Loucy (cell line): Measurements from ENCODE around the gene SINHCAF.

ENCODE experiments used
- H2AFZ ChIP-seq: fragments of 200-600 bp; sonication (generic); 2 replicates; pipeline ENCODE4 v1.6.0; 2016; ENCODE audit warnings: antibody characterized with exemption, mild to moderate bottlenecking, low read length, moderate library complexity
- H3F3A ChIP-seq: fragments of 200-600 bp; 2 replicates; pipeline ENCODE4 v1.6.0; 2016; ENCODE audit warnings: antibody characterized with exemption, low read depth, mild to moderate bottlenecking
- H3K27me3 ChIP-seq: fragments of 200-600 bp; sonication (generic); 2 replicates; pipeline ENCODE4 v1.6.1; 2014; ENCODE audit warnings: low read length, mild to moderate bottlenecking; ENCODE audit not compliant: insufficient read depth, poor library complexity, severe bottlenecking
- H3K36me3 ChIP-seq: fragments of 200-600 bp; sonication (generic); 2 replicates; pipeline ENCODE4 v1.6.1; 2016; ENCODE audit warnings: low read length; ENCODE audit not compliant: insufficient read depth
- H3K4me1 ChIP-seq: fragments of 200-600 bp; sonication (generic); 2 replicates; pipeline ENCODE4 v1.5.1; 2014; ENCODE audit warnings: low read length, mild to moderate bottlenecking; ENCODE audit not compliant: insufficient read depth, poor library complexity, severe bottlenecking
- H3K4me2 ChIP-seq: fragments of 200-600 bp; sonication (generic); 2 replicates; pipeline ENCODE4 v1.6.0; 2014; ENCODE audit warnings: antibody characterized with exemption, low read length, low read depth, mild to moderate bottlenecking; ENCODE audit not compliant: poor library complexity, severe bottlenecking
- H3K4me3 ChIP-seq: fragments of 200-600 bp; sonication (generic); 2 replicates; pipeline ENCODE4 v1.5.1; 2014; ENCODE audit warnings: low read length, mild to moderate bottlenecking, mixed read lengths; ENCODE audit not compliant: poor library complexity, severe bottlenecking
- H3K79me2 ChIP-seq: fragments of 200-600 bp; sonication (generic); 2 replicates; pipeline ENCODE4 v1.6.1; 2014; ENCODE audit warnings: low read length; ENCODE audit not compliant: insufficient read depth
- H3K9ac ChIP-seq: fragments of 200-600 bp; sonication (generic); 2 replicates; pipeline ENCODE4 v1.6.0; 2014; ENCODE audit warnings: mild to moderate bottlenecking, low read depth, low read length, moderate library complexity; ENCODE audit not compliant: poor library complexity, severe bottlenecking
- H3K9me2 ChIP-seq: fragments of 200-600 bp; sonication (generic); replicated peaks from 2 replicates; pipeline ENCODE4 v1.6.1; 2016; ENCODE audit warnings: low read depth, low read length, mixed read lengths
- H3K9me3 ChIP-seq: fragments of 200-600 bp; sonication (generic); 2 replicates; pipeline ENCODE4 v1.6.1; 2014; ENCODE audit warnings: mild to moderate bottlenecking, antibody characterized with exemption, low read length, low read depth; ENCODE audit not compliant: insufficient read depth
- H4K20me1 ChIP-seq: fragments of 200-600 bp; sonication (generic); 2 replicates; pipeline ENCODE4 v1.6.0; 2014; ENCODE audit warnings: antibody characterized with exemption, low read length, mild to moderate bottlenecking; ENCODE audit not compliant: insufficient read depth, poor library complexity, severe bottlenecking
- CTCF ChIP-seq: fragments of 200-600 bp; sonication (generic); conservative IDR thresholded peaks from 2 replicates; pipeline ENCODE4 v1.5.1; 2014; ENCODE audit warnings: mild to moderate bottlenecking, antibody characterized with exemption, low read length
- EZH2phosphoT487 ChIP-seq: fragments of 200-600 bp; IDR thresholded peaks from 2 replicates; pipeline ENCODE4 v1.6.1; 2018; ENCODE audit warnings: antibody characterized with exemption, mild to moderate bottlenecking, moderate library complexity, borderline replicate concordance

The SINHCAF gene

GRCh38 chr12:31312431-31312830 lies 13.5 kb downstream of the SINHCAF start:
- Histone ChIP-seq H3K4me1 (peaks cover 20% of the 10 kb centered on the region), H3K4me2 (no peak overlapping the region), H3K27me3 (no peaks in the 10 kb centered on the region), H3K9me3 (no peaks in the 10 kb centered on the region), H3K9ac (no peak overlapping the region), H2AFZ (no peak overlapping the region), H3F3A (no peaks in the 10 kb centered on the region), H3K36me3 (peaks cover 14% of the 10 kb centered on the region; the same call in 1 of the 2 replicates), H4K20me1 (peaks cover 97% of the 10 kb centered on the region), H3K9me2 (no peaks in the 10 kb centered on the region), H3K79me2 (peaks cover 100% of the 10 kb centered on the region), H3K4me3 (no peak overlapping the region)
- TF ChIP-seq CTCF = no peak
- no peak for TF ChIP-seq EZH2phosphoT487

- H4K20me1 ChIP-seq = peaks cover 97% of the 10 kb centered on the region
- H3K36me3 ChIP-seq = peaks cover 14% of the 10 kb centered on the region; the same call in 1 of the 2 replicates
- TF ChIP-seq CTCF = no peak
- TF ChIP-seq EZH2phosphoT487 = no peak
Measured at GRCh38 chr12:31311634-31312258, 14.2 kb downstream of the SINHCAF start.

GRCh38 chr12:31310488-31310887 lies 15.5 kb downstream of the SINHCAF start:
- Histone ChIP-seq H3K9ac (no peak overlapping the region), H2AFZ (no peak overlapping the region), H3K36me3 (peaks cover 14% of the 10 kb centered on the region; the same call in 1 of the 2 replicates), H3K27me3 (no peaks in the 10 kb centered on the region), H3F3A (no peaks in the 10 kb centered on the region), H4K20me1 (peaks cover 95% of the 10 kb centered on the region), H3K4me2 (no peak overlapping the region), H3K4me3 (no peak overlapping the region), H3K9me2 (no peaks in the 10 kb centered on the region), H3K9me3 (no peaks in the 10 kb centered on the region), H3K4me1 (peaks cover 5% of the 10 kb centered on the region), H3K79me2 (peaks cover 100% of the 10 kb centered on the region)
- TF ChIP-seq EZH2phosphoT487 (no peak), CTCF (no peak)

More at GRCh38 chr12:31311634-31312258, 14.2 kb downstream of the SINHCAF start:
- H3K27me3 ChIP-seq = no peaks in the 10 kb centered on the region
- H3K4me3 ChIP-seq = no peak overlapping the region
- H3K9me3 ChIP-seq = no peaks in the 10 kb centered on the region
- peaks cover 13% of the 10 kb centered on the region for H3K4me1 ChIP-seq
- no peak overlapping the region for H3K4me2 ChIP-seq
- H2AFZ ChIP-seq = no peak overlapping the region
- H3F3A ChIP-seq = no peaks in the 10 kb centered on the region
- peaks cover 100% of the 10 kb centered on the region for H3K79me2 ChIP-seq
- no peak overlapping the region for H3K9ac ChIP-seq
- H3K9me2 ChIP-seq = no peaks in the 10 kb centered on the region
